HG02840 (cell line): ENCODE results near the gene ZBTB39.
"Not testable (repeated sequence)": the region's sequence is repeated elsewhere in the genome, so short reads cannot be mapped to it uniquely, and the experiment has no call there.

Experiments
- ATAC-seq: cut with Tn5 transposase; IDR thresholded peaks from one replicate; pipeline ENCODE4 v1.9.1; 2021; ENCODE audit warnings: mild to moderate bottlenecking, moderate library complexity, moderate number of reproducible peaks; ENCODE audit not compliant: unreplicated experiment, low FRiP score

Gene ZBTB39

DNA sequence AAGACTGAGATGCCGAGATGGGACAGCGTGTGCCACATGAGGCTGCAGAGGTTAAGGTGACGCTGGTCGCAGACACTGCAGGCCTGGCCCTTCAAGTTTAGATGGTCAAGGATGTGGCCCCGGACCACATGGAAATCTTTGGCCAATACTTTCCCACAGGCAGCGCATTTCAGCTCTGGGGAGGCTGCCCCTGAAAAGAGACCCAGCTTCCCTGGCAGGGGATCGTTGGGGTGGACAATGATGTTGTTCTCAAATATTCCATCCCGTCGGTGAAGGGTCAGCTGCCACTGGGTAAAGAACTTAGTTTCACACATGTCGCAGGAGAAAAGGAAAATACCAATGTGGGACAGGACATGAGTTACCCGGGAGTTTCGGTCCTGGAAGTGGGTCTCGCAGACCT lies 3.0 kb downstream of the ZBTB39 start:
- ATAC-seq, result no peak

DNA sequence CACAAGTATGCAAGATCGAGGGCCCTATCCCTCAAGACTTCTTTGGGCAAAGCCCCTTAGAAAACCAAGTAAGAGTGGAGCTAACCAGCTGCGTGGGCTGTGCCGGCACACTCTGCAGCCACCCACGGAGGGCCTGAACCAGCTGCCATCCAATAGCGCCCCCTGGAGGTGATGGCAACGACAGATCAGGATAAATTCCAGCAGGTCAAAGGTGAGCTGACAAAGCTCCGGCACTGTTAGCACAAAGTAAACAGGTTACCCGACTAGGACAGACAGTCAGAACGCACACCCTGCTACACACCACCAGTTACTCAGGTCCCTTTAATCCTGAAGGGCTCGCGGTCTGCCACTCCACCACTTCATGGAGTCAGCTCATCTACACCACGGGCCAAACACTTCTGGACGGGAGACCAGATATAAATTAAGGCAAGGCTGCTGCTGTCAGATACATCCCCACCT lies 4.9 kb downstream of the ZBTB39 start:
- ATAC-seq, result no peak

DNA sequence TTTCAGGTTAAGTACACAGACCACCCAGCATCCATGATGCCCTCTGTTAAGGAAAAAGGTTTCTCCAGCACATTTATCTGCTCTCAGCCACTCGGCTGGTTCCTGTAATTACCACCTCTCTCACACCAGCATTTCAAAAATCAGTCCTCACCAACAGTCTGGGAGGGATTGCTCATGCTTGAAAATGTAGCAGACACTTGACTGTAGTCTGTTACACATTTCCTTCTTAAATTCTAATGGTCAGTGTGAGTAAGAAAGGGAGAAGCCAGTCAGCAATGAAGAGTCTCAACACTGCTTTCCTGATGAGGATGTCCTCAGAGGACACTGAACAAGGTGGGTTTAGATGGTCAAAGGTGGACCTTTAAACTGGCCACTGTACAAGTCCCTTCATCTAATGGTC lies 6.0 kb downstream of the ZBTB39 start:
- ATAC-seq, result no peak

DNA sequence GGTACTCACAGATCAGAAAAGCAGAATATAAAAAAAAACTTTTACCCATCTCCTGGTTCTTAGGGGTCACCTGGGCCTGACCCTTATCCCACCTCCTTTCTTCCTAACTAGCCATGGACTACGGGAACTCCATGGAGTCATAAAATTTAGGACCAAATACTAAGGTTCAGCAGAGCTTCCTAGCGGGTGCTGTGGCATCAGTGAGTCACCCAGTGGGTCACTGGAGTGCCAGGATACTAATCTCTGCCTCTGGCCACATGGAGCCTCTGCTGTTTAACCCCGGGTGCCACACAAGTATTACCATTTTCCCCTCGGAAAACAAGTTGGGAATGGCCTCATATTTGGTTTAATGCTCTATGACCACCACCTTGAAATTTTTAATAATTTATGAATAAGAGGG lies 6.9 kb downstream of the ZBTB39 start:
- no peak for ATAC-seq

DNA sequence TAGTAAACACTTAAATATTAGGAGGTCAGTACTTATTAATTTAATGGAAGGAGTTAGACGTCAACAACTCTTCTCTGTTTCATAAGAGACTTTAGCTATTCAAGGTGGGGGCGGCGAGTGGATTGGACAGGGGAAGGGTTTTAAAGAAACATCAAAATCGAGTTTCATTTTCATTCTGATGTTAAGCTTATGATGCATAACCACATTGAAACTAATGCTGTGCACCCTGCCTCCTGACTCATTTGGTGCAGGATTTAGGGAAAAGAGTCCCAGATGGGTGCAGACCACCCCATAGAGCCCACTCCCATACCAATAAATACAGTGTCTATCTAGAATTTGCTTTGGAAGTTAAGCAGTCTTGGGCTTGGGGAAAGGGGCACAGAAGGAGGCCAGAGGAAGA lies 7.4 kb downstream of the ZBTB39 start:
- peak; percentile 62 for ATAC-seq

DNA sequence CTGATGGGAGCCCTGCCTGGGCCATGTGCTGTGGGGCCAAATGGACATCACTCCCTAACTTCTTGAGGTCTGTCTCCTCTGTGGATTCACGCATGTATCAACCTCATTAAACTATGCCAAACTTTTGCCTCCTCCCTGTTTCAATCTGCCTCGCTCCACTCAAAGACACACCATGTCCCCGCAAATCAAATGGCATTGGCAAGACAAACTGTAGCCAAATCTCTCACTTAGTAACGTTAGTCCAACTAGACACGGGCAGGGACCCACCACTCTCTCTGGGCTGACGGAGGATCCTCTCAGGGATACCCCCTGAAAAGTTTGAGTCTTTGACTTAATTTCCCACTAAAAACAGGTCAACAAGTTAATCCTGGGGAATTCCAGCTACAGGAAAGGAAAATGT lies 8.0 kb downstream of the ZBTB39 start:
- ATAC-seq, result no peak

DNA sequence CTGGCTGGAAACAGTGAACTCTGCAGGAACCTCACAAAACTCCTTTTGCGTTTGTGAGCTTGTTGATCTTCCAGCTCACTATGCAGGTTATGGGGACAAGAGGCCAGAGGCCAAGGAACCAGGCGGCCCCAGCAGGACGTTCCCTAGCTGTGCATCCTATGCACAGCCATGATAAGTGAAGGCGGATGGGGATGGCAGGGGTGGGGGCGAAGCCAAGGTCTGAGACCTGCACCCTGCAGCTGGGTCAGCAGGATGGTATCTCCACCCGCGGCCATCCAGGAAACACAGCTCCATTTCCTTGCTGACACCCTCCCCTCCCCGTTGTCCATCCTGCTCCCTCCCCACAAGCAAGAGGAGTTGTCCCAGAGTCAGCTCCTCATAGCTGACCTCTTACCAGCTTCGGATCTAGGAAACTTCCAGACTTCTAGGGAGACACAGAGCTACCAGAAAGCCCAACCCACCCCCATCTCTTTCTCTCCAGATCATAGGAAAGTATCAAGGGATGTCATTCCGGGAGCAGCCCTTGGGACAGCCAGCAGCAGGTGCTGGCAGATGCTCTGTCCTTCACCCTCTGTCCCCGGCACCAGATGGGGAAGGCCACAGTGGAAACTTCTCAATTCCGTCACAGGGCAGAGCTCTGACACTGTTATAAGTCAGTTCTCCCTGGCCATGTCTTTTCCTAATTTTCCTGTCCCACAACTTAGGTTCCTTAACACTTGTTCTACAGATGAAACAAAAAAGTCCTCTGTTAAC lies 9.4 kb downstream of the ZBTB39 start:
- no peak for ATAC-seq

DNA sequence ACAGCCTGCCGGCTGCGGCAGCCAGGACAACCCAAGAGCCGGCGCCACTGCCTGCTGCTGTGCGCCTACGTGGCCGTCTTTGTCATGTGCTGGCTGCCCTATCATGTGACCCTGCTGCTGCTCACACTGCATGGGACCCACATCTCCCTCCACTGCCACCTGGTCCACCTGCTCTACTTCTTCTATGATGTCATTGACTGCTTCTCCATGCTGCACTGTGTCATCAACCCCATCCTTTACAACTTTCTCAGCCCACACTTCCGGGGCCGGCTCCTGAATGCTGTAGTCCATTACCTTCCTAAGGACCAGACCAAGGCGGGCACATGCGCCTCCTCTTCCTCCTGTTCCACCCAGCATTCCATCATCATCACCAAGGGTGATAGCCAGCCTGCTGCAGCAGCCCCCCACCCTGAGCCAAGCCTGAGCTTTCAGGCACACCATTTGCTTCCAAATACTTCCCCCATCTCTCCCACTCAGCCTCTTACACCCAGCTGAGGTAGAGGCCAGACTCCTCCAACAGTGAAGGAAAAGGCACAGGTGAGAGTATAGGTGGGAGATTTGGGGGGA lies 10.3 kb downstream of the ZBTB39 start:
- ATAC-seq, result no peak

DNA sequence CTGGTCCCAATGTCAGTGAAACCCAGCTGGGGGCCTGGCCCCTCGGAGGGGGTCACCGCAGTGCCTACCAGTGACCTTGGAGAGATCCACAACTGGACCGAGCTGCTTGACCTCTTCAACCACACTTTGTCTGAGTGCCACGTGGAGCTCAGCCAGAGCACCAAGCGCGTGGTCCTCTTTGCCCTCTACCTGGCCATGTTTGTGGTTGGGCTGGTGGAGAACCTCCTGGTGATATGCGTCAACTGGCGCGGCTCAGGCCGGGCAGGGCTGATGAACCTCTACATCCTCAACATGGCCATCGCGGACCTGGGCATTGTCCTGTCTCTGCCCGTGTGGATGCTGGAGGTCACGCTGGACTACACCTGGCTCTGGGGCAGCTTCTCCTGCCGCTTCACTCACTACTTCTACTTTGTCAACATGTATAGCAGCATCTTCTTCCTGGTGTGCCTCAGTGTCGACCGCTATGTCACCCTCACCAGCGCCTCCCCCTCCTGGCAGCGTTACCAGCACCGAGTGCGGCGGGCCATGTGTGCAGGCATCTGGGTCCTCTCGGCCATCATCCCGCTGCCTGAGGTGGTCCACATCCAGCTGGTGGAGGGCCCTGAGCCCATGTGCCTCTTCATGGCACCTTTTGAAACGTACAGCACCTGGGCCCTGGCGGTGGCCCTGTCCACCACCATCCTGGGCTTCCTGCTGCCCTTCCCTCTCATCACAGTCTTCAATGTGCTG lies 11.0 kb downstream of the ZBTB39 start:
- ATAC-seq, result no peak

DNA sequence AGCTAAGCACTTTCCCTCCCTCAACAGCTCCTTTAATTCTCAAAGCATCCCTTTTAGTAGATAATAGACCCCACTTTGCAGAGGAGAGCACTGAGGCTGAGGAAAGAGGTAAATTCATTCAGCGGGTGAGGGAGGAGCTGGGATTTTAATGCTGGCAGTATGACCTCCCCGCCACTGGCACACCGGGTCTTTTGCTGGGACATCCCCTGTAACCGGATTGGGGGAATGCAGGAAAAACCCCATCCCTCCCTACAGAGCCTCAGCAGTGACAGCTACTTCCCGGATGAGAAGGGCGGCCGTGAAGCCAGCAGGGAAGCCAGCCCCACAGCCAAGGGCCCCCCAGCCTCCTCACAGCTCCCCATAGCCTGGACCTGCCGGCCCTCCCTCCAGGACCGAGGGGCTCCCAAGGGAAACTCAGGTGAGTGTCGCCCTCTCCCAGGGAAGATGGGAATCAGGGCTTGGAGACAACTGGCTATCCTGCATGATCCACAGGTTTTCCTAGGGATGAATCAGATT lies 12.1 kb downstream of the ZBTB39 start:
- no peak for ATAC-seq

DNA sequence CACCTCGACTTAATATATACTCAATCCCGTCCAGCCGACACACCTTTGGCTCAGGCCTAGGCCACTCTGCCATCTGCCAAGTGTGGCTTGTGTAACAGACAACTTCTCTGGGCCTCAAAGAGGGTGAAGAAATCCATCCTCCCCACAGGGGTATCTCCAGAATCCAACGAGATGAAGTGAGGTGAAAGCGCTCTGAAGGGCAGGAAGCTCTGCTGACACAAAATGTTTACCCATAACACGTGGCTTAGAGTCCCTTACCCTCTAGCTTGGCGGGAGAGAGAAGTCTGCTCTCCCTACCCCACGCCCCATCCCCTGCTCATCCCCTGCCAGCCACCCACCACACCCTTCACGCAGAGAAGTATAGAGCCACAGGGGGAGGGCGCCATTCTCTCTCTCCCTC lies 13.0 kb downstream of the ZBTB39 start:
- ATAC-seq, result no peak

DNA sequence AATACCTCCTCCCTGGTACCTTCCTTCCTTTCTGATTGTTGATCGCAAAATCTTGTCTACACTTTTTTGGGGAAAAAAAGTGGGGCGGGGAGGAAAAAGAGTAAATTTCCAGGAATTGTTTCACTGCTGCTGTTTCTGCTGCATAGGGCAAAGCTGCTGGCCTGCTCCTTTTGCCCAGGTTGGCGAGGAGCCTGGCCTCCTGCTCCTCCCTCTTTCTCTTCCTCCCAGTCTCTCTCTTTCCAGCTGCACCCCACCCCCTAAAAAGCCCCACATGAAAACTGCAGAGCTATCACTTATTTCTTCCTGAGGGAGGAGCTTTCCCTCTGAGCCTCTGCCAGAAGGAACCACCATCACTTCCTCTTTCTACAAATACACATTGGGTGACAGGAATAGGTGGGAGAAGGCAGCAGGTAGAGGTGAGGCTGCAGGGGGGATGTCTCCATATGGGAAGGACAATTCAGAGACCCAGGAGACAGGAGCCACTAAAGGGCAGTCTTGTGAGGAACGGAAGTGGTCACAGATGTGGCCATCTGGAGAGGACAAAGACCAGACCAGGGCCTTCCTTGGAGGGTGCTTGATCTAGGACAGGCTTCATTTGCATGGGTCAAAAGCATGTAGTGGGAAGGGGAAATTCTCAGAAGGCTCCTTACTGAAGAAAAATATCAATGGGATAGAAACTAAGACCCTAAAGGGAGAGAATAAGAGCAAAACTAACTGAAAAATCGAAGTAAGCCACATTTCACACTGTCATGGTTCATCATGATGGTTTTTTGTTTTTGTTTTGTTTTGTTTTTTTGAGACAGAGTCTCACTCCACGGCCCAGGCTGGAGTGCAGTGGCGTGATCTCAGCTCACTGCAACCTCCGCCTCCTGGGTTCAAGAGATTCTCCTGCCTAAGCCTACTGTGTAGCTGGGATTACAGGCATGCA lies 14.8 kb downstream of the ZBTB39 start:
- ATAC-seq, result no peak

DNA sequence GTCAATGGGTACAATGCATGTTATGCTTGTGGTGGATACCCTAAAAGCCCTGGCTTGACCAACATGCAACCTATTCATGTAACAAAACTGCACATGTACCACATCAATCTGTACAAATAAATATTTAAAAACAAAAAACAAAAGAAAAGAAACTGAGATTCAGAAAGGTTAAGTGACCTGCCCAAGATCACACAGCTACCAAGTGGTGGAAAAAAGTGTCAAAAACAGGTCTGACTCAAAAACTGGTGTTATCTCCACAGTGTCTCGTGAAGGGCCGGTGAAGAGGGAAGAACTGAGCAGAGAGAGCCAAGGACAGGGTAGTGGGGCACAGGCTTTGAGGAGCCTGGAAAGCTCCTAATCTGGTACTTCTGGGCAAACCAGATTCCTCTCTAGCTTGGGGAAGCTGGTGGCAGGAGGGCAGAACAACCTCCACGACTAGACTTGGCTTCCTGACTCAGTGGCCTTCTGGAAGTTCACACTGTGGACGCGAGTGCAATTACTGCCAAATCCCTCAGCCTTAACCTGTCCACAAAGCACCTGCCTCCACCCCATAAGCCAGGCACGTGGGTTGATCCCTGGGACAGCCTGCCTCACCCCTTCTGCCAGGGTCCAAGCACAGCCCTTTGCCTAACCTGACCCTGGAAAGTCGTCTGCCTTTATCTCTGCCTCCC lies 15.6 kb downstream of the ZBTB39 start:
- ATAC-seq, result no peak

DNA sequence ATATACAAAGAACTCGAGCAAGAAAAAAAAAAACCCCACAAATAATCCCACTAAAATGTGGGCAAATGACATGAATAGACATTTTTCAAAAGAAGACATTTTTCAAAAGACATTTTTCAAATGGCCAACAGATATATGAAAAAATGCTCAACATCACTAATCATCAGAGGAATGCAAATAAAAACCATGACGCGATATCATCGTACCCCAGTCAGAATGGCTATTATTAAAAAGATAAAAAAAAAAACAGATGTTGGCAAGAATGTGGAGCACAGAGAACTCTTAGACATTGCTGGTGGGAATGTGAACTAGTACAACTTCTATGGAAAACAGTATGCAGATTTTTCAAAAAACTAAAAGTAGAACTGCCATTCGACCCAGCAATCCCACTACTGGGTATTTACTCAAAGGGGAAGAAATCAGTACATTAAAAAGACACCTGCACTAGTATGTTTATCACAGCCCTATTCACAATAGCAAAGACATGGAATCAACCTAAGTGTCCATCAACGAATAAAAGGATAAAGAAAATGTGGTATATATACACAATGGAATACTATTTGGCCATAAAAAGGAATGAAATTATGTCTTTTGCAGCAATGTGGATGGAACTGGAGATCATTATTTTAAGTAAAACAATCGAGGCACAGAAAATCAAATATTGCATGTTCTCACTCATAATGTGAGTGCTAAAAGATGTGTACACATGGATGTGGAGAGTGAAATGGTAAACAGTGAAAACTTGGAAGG lies 16.3 kb downstream of the ZBTB39 start:
- no peak for ATAC-seq

DNA sequence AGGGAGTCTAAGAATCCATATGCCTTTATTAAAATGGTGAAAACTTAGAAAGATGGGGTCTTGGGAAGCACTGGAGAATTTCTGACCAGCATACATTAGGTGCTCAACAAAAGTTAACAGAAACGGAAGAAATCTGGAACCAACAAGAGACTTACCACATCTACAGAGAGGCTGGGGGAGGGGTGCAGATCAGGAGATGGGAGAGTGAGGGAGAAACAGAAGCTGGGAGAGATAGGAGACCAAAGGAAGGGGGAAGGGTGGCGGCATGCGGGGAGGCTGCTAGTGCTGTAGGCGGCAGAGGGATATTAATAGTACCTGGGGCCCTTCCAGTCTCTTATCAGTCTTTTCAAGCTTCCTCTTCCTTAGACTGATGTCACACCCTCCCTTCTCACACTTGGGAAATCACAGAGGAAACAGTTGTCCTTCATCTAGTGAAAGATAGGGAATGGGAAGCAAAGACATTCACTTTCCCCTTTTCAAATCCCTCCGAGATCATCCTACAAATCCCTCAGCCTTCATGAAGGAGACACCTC lies 18.1 kb downstream of the ZBTB39 start:
- ATAC-seq, result no peak

DNA sequence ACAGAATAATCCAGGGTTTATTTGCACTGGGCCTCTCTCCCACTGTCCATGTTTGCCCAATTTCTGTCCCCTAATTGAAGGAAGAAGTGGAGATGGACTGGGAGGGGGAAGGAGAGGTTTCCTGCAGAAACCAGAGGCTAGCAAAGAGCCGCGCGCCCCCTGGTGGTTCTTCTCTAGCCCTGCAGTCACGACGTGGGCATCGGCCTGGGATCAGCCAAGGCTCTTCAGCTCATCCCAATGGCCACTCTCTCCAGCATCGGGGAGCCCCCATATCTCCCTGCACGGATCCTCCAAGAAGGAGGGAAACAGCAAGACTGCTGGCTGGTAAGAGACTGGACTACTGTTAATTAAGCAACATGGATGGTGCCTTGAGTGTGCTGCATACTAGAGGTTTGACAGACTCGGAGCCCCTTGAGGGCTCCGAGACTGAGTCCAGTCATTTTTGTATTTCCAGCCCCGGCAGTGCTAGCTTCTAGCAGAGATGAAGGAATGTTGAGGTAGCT lies 18.7 kb downstream of the ZBTB39 start:
- ATAC-seq, result peak; percentile 57

DNA sequence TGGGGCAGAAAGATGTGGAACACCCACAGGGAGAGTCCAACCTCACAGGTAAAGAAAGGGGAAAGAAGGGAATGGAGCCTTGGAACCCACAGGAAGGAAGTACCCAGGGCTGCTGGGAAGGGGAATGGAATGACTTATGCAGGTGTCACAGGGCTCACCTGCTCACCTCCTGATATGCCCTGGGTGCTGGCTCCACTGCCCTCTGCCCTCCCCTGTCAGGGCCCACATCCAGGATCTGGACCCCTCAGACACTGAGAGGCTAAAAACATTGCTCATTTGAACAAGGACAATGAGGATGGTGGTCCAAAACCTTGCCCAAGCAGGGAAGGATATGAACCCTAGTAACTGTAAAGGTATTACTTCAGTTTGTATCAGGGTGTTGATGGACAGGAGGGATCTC lies 19.3 kb downstream of the ZBTB39 start:
- ATAC-seq, result no peak

DNA sequence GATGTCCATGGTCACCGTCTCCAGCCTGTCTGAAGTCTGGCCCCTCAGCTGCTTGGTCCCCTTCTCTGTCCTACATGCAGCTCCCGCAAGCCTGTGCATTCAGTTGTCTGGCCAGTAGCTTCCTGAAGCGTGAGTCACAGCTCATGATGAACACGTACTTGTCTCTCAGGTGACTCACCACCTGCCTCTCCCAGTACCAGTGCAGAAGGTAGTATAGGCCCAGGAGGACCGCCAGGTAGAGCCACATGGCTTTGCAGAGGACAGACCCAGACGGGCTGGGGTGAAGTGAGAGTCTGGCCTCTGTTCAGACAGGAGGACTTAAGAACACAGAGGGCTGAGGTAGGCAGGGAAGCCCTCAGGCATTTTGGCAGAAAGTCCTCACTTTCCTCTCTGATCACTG lies 20.6 kb downstream of the ZBTB39 start:
- not testable (repeated sequence) for ATAC-seq

DNA sequence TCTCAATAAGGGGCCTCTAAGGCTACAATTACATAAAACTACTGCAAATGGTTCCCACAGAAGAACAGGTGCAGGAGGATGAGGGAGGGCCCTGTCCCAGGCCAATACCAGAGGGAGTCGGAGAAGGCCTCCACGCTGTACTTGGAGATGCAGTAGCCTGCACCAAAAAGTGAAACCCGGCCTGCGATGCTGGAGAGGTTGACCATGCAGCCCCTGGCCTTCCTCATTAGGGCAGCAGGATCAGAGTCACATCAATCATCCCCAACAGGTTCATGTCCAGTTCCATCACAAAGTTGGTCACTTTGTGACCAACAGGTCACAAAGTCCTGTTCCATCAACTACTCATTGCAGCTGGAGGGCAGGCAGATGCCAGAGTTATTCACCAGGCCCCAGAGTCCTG lies 23.0 kb downstream of the ZBTB39 start:
- ATAC-seq, result no peak
